ENCODE results near the gene SCUBE1.

SCUBE1 gene

DNA sequence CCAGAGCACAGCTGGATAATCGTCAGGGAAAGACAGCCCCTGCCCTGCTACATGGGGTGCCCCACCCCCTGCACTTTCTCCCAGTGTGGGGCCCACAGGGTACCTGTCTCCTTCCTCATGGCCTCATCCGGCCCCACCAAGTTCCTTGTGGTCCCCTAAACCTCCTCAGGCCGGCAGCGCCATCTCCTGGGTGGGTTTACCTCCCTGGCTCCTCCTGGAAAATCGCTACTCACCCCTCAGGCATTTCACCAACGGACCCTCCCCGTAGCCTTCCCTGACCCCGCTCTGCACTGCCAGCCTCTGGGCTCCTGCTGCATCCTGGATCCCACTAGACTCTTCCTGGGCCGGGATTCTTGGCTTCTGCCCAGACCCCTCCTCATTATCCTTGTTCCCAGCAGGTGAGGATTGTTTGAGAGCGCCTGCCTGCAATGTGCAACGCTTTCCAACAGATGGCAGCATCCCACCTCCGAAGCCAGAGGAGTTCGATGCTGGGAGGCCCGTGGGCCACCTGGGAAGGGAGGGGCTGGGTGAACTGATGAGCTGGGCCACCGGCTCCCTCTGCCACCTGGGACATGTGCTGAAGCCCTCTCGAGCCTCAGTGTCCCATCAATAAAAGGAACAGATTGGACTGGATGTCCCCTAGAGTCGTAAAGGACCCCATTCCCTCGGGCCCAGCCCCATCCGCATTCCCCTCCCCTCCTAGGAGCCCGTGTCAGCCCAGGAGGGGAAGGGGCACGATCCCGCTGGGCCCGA lies 112.0 kb downstream of the SCUBE1 start:
- TF ChIP-seq, protein P1, sequence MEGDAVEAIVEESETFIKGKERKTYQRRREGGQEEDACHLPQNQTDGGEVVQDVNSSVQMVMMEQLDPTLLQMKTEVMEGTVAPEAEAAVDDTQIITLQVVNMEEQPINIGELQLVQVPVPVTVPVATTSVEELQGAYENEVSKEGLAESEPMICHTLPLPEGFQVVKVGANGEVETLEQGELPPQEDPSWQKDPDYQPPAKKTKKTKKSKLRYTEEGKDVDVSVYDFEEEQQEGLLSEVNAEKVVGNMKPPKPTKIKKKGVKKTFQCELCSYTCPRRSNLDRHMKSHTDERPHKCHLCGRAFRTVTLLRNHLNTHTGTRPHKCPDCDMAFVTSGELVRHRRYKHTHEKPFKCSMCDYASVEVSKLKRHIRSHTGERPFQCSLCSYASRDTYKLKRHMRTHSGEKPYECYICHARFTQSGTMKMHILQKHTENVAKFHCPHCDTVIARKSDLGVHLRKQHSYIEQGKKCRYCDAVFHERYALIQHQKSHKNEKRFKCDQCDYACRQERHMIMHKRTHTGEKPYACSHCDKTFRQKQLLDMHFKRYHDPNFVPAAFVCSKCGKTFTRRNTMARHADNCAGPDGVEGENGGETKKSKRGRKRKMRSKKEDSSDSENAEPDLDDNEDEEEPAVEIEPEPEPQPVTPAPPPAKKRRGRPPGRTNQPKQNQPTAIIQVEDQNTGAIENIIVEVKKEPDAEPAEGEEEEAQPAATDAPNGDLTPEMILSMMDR (IDR thresholded peaks at IDR 0.05): peak; percentile 97

DNA sequence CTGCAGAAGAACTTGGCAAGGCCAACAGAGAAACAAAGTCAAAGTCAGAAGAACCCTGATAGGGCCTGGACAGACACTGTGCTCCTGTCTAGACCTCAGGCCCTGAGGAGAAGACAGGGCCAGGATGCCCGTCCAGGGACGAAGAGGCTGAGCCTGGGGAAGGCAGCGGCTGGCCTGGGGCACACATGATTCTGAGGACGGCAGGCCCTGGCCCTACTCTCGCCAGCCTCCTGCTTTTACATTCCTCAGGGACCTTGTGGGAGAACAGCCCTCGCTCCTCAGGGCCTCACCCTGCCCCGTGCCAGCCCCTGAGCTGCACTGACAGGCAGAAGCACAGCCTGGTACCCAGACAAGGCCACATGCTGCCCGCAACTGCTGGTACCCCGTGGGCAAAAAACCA lies 112.6 kb downstream of the SCUBE1 start:
- TF ChIP-seq, protein P1 (IDR thresholded peaks at IDR 0.05): no peak

DNA sequence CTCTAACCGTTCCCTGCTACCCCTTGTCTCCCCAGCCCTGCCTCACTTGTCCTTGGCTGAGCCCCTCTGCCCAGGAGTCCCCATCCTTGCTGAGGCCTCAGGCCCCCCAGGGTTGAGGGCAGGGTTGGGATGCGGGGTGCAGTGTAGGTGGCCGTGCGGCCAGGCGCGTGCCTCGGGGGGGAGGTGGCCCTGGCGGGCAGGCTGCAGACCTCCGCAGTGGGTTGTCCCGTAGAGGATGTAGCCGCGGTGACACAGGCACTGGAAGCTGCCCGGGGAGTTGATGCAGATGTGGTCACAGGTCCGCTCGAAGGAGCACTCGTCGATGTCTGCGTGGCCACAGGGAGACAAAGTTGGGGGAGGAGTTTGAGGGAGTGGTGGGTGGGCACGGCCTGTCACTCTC lies 114.3 kb downstream of the SCUBE1 start:
- TF ChIP-seq, protein P1 (IDR thresholded peaks at IDR 0.05): no peak

DNA sequence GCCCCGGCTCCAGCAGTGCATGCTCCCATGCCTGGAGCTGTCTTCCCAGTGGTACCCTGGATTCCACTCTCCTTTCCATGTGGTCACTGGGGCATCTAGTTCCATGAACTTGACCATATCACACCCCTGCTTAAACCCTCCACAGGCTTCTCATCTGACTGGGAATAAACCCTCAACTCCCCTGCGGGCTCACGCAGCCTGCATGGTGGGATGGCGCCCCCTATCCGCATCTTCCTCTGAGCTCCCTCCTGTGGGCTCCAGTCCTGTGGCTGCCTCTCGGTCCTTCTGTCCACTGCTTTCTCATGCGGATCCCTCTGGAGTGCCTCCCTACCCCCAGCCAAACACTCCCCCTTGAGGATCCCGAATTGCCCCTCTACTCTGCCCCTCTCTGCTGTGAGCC lies 114.8 kb downstream of the SCUBE1 start:
- TF ChIP-seq, protein P1 (IDR thresholded peaks at IDR 0.05): peak; percentile 21; the same call in 1 of the 2 replicates

DNA sequence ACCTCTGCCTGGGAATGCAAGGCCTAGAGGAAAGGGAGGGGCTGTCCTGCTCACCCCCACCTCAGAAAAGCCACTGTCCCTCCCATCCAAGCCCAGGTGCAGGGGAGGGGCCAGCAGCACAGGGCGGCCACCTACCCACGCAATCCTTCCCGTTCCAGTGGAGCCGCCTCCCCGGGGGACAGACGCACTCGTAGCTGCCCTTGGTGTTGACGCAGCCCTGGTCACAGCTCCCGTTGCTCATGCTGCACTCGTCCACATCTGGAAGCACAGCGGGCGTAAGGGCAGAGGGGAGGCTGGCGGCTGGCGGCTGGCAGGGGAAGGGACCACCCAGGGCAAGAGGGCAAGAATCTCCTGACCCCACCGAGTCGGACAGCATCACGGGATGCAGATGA lies 115.9 kb downstream of the SCUBE1 start:
- TF ChIP-seq, protein P1 (IDR thresholded peaks at IDR 0.05): no peak

DNA sequence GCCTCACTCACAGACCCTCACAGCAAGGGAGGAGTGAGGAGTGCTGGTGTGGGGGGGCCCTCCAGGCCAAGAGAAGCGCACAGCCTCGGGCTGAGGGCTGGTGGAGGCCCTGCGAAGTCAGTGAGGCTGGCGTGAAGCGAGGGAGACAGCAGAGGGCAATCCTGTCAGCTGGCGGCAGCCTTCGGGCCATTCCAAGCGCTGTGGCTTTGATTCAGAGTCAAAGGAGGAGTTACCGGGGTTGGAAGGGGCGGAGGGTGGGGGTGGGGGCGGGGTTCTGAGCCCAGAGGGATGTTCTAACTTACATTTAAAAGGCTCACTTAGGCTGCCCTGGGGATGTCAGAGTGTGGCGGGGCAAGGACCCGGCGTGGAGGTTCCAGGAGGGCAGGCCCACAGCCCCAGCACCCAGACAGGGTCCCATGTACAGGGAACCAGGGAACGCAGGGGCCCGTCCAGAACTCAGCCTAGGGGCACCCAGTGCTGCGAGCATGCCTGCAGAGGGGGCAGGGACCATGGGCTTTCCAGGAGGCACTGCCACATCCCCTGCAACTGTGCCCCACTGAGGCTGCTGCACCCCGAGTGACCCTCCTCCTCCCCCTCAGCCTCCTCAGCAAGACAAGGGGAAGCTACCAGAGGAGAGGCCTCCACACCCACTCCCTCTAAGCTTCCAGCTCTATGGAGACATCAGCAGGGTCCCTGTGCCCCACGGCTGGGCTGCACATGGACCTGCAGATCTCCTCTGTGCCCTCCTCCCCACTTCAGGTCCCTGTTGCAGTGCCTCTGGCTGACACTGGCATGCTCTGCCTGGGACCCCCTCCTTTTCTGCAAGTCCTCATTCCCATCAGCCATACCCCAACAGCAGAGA lies 116.6 kb downstream of the SCUBE1 start:
- TF ChIP-seq, protein P1 (IDR thresholded peaks at IDR 0.05): no peak

DNA sequence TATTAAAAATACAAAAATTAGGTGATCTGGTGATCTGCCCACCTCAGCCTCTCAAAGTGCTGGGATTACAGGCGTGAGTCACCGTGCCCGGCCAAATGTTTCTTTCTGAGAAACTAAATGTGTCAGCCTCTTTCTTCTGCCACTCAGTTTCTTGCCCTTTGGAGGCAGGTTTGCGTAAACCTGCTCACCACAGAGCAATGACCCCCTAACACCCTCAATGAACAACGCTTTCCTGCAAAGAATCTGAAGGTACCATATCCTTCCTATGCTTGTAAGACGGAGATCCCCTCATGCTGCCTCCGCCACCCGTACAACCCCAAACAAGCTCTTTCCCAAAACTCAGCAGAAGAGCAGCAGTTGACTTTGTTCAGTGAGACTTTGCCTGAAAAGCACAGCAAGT lies 117.6 kb downstream of the SCUBE1 start:
- TF ChIP-seq, protein P1 (IDR thresholded peaks at IDR 0.05): no peak

Measured in LNCAP (cell line).